Nephron (organoid): ENCODE data around the gene ZNF479.
"Not testable (repeated sequence)": the region's sequence is repeated elsewhere in the genome, so short reads cannot be mapped to it uniquely, and the experiment has no call there.

Experiments
- H3K27ac Mint-ChIP-seq, 3 experiments: 2 replicates each; pipeline ENCODE4 v1.8.0; 2020; ENCODE audit warnings: mixed read lengths in 3 of 3, mild to moderate bottlenecking in 2 of 3, moderate library complexity in 1 of 3
- H3K27me3 Mint-ChIP-seq: 2 replicates; pipeline ENCODE4 v1.8.0; 2021; ENCODE audit warnings: low read depth, mild to moderate bottlenecking, moderate library complexity, mixed read lengths
- H3K36me3 Mint-ChIP-seq: 2 replicates; pipeline ENCODE4 v1.8.0; 2020; ENCODE audit warnings: low read depth, mixed read lengths
- H3K4me1 Mint-ChIP-seq: 2 replicates; pipeline ENCODE4 v1.8.0; 2020; ENCODE audit warnings: mixed read lengths
- H3K4me3 Mint-ChIP-seq, 3 experiments: 2 replicates each; pipeline ENCODE4 v1.8.0; 2020; ENCODE audit warnings: mild to moderate bottlenecking in 3 of 3, mixed read lengths in 3 of 3, moderate library complexity in 2 of 3
- H3K9me3 Mint-ChIP-seq: 2 replicates; pipeline ENCODE4 v1.8.0; 2020; ENCODE audit warnings: mixed read lengths
- CTCF ChIP-seq, 3 experiments: fragments of 200-600 bp; sonication (generic); IDR thresholded peaks; one replicate each; pipeline ENCODE4 v1.5.0; 2021; ENCODE audit warnings: antibody characterized with exemption in 3 of 3; ENCODE audit not compliant: unreplicated experiment in 3 of 3

The ZNF479 gene

GRCh38 chr7:57132336-57132735 is at the start of gene ZNF479:
Gene ZNF479, minus strand, starts transcription at chr7:57132436. Its CDS starts 112 bp downstream, at chr7:57132324.
- H3K9me3 Mint-ChIP-seq: peaks cover 48% of the 10 kb centered on the region
- not testable (repeated sequence) for H3K4me3 Mint-ChIP-seq, H3K27ac Mint-ChIP-seq, H3K27me3 Mint-ChIP-seq, H3K36me3 Mint-ChIP-seq, H3K4me1 Mint-ChIP-seq

GRCh38 chr7:57182031-57182430 is 49.8 kb upstream of the ZNF479 start:
- peaks cover 11% of the 10 kb centered on the region for H3K36me3 Mint-ChIP-seq
- no peaks in the 10 kb centered on the region for H3K27me3 Mint-ChIP-seq
- H3K4me3 Mint-ChIP-seq: no peak overlapping the region
- H3K9me3 Mint-ChIP-seq: peaks cover 40% of the 10 kb centered on the region
- H3K27ac Mint-ChIP-seq: no peak overlapping the region
- TF ChIP-seq CTCF (IDR thresholded peaks at IDR 0.05; ENCODE audit: unreplicated experiment in 3 of 3): no peak
- no peaks in the 10 kb centered on the region for H3K4me1 Mint-ChIP-seq

GRCh38 chr7:57181281-57181680 is 49.0 kb upstream of the ZNF479 start:
- TF ChIP-seq CTCF (IDR thresholded peaks at IDR 0.05; ENCODE audit: unreplicated experiment in 3 of 3): no peak
- Mint-ChIP-seq H3K9me3 (peaks cover 42% of the 10 kb centered on the region), H3K27ac (no peak overlapping the region), H3K4me1 (no peaks in the 10 kb centered on the region), H3K27me3 (no peaks in the 10 kb centered on the region), H3K4me3 (no peak overlapping the region), H3K36me3 (peaks cover 11% of the 10 kb centered on the region)

DNA sequence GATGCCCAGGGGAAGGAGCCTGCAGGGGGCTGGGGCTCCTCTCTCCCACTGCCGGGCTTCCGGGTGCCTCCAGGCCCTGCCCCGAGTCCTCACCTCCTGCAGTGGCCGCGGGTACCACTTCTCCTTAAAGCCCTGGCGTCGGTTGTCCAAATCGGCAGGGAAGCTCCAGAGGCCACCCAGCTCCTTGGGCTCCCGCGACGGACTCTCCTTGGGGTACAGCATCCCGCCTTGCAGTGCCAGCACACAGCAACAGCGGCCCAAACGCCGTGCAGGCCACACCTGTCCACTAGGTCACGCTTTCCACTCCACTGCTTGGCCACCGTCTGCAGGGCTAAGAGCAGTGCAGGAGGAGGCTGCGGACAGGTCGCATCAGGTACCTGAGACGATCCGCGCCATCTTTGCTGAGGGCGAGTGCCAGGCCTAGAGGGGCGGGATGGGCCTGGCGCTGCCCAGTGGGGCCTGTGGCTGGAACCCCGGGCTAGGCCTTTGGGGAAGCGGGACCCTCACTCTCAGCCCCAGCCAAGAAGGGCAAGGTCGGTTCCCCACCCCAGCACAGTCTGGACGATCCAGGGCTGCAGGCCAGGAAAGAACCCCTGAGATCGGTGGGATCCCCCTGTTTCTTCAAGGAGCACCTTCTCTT is 47.7 kb upstream of the ZNF479 start:
- Mint-ChIP-seq H3K27ac (no peak overlapping the region), H3K27me3 (no peaks in the 10 kb centered on the region), H3K4me1 (no peaks in the 10 kb centered on the region), H3K9me3 (peaks cover 43% of the 10 kb centered on the region), H3K4me3 (no peak overlapping the region), H3K36me3 (peaks cover 11% of the 10 kb centered on the region)
- TF ChIP-seq CTCF (IDR thresholded peaks at IDR 0.05; ENCODE audit: unreplicated experiment in 3 of 3): no peak

DNA sequence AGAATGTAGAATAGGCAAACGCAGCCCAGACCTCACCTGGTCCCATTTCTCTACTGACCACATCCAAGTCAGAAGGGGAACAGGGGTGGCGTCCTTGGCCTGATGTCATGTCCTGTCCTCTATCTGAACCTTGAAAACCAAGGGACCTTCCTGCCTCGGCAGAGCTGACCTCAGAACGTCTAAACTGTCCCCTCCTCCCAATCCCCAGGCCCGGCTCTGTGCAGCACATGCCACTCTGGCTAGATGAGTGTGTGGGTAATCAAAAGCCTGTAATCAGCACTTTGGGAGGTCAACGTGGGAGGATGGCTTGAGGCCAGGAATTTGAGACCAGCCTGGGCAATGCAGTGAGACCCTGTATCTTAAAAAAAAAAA is 46.5 kb upstream of the ZNF479 start:
- no peaks in the 10 kb centered on the region for H3K4me1 Mint-ChIP-seq
- TF ChIP-seq CTCF (IDR thresholded peaks at IDR 0.05; ENCODE audit: unreplicated experiment in 3 of 3): no peak

GRCh38 chr7:57177856-57178767 is 45.9 kb upstream of the ZNF479 start:
- Mint-ChIP-seq H3K27me3 (no peaks in the 10 kb centered on the region), H3K36me3 (peaks cover 11% of the 10 kb centered on the region), H3K27ac (no peak overlapping the region), H3K4me3 (no peak overlapping the region), H3K9me3 (peaks cover 38% of the 10 kb centered on the region), H3K4me1 (no peaks in the 10 kb centered on the region)
- no peak for TF ChIP-seq CTCF (IDR thresholded peaks at IDR 0.05; ENCODE audit: unreplicated experiment in 3 of 3)

More for the DNA sequence above, 46.5 kb upstream of the ZNF479 start:
- peaks cover 38% of the 10 kb centered on the region for H3K9me3 Mint-ChIP-seq
- H3K4me3 Mint-ChIP-seq: no peak overlapping the region
- H3K27me3 Mint-ChIP-seq: no peaks in the 10 kb centered on the region
- H3K27ac Mint-ChIP-seq: no peak overlapping the region
- peaks cover 11% of the 10 kb centered on the region for H3K36me3 Mint-ChIP-seq
